HG03469 (cell line): ENCODE data around the gene GPX3.

Source experiments
- ATAC-seq: cut with Tn5 transposase; IDR thresholded peaks from one replicate; pipeline ENCODE4 v1.9.1; 2021; ENCODE audit warnings: mild to moderate bottlenecking, moderate library complexity, moderate number of reproducible peaks; ENCODE audit not compliant: unreplicated experiment

GPX3 gene

DNA sequence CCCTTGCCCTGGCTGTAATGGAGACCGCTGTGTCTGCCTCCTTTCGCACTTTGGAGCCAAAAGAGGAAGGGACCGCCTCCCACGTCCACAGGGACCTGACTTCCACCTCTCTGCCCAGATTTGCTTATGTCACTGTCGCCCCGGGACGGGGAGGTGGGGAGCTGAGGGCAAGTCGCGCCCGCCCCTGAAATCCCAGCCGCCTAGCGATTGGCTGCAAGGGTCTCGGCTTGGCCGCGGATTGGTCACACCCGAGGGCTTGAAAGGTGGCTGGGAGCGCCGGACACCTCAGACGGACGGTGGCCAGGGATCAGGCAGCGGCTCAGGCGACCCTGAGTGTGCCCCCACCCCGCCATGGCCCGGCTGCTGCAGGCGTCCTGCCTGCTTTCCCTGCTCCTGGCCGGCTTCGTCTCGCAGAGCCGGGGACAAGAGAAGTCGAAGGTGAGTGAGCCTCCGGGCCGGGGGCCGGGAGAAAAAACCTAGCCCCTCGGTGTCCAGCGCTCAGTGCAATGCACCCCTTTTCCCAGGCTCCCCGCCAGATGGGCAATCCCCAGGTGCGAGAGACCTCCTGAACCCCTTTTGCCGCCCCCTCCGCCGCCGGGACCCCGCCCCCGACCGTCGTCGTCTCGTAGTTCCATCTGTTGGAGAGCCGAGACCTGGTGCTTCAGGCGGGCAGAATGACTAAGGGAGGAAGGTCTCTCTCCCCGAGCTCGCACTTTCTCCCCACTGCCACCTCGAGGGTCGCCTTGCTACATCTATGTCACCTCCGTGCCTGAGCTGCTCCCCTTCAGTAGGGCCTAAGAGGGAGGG lies at the start of gene GPX3:
GPX3 (plus strand) TSS at position 288 of the 807 bp plus-strand sequence; CDS start at position 352, 64 bp downstream.
- peak; percentile 73 for ATAC-seq

GRCh38 chr5:150978590-150978989 lies 41.8 kb upstream of the GPX3 start:
- ATAC-seq = no peak

DNA sequence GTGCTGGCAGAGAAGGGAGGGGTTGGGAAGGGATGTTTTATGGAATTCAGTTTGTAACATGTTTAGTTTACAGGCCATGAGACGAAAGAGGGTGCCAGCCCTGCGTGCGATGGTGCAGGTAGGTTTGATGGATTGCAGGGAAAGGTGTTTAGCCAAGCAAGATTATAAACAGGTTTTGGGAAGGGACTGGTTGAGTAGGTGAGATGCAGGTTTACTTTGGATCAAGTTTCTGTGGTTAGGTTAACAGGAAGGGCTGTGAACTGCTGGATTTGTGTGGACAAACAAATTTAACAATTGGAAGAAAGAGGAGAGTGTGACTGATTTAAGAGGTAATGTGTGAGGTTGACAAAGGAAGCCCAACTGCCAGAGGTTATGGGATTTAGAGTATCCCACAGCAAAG lies 32.6 kb upstream of the GPX3 start:
- ATAC-seq = no peak

GRCh38 chr5:150989695-150990094 lies 30.7 kb upstream of the GPX3 start:
- no peak for ATAC-seq

DNA sequence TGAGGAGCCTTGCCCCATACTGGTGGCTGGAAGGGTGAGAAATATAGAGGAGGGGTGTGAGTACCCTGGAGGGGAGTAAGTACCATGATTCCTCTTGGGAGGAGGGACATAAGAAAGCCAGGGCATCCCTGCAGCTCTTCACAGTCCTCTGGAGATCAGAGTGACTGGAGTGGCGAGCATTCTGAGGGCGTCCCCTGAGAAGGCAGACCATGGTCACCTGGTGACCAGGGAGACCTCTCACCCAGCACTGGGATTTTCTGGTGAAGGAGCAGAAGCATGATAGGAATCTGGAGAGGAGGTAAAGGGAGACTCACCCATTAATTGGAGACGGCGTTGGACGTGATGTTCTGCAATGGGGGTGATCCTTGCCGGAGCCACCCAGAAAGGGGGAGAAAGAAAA lies 27.7 kb upstream of the GPX3 start:
- no peak for ATAC-seq

GRCh38 chr5:150993422-150993821 lies 27.0 kb upstream of the GPX3 start:
- ATAC-seq = no peak

DNA sequence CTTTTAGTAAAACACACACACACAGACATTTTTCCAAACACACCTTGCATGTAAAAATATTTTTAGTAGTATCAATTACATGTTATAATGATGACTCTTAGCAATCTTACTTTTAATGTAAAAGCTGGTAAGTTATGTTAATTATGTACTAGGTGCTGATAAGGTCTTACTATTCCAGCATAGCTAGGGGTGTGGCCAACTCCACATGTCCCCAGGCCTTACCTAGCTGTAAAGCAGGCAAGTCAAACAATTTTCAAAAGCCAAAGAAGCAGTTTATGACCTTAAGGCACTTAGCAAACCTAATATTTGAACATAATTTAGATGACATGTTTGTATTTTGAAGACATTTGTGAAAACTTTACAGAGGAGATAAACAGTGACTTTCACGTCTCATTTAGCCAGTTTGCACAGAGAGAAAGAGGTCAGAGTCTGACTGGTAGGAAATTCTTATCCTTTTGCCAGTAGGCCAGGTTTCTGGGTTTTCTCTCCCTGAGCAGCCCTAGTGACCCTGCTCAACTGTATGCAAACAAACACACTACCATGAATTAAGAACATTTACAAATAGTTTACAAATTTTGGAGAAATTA lies 26.5 kb upstream of the GPX3 start:
- no peak for ATAC-seq

DNA sequence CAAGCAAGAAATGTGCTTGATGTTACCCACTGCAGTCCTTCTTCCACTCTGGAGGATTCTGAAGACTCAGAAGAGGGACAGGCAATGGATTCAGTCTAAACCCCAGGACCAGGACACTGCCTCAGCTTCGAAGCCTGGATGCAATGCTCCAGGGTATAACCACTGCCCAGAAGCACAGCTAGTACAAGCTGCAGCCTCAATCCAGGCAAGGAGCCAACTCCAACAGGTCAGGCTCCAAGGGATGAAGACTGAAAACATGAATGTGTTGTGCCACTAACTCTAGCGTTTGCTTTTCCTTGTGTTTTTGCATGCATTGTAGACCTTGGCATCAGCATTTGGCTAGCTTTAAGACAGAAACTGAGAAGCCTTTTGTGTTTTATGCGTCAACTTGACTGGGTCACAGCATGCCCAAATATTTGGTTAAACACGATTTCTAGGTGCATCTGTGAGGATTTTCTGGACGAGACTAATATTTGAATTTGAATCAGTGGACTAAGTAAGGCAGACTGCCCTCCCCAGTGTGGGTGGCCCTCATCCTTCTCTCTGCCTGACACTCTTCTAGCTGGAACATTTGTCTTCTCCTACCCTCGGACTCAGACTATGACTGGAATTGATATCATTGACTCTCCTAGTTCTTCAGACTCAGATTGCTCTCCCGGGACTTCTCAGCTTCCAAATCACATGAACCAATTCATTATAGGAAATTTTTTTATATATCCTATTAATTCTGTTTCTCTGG lies 20.5 kb upstream of the GPX3 start:
- ATAC-seq = no peak

DNA sequence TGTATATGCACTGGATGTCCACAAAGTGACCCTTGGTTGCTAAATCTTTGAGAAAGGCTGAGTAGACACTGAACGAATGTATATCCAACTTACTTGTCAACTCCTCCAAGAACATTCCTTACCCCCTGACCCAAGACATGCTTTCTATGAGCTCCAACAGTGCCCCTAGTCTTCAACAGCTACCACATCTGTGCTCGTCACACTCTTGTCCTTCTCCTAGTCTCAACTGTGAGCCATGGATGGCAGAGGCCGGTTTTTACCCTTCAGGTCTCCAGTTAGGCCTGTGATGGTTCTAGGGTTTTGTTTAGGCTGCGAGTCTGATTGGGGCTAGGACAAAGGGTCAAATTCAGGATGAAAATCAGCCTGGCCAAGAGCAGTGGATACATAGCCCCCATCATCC lies 19.0 kb upstream of the GPX3 start:
- no peak for ATAC-seq

GRCh38 chr5:151002250-151002649 lies 18.1 kb upstream of the GPX3 start:
- no peak for ATAC-seq

DNA sequence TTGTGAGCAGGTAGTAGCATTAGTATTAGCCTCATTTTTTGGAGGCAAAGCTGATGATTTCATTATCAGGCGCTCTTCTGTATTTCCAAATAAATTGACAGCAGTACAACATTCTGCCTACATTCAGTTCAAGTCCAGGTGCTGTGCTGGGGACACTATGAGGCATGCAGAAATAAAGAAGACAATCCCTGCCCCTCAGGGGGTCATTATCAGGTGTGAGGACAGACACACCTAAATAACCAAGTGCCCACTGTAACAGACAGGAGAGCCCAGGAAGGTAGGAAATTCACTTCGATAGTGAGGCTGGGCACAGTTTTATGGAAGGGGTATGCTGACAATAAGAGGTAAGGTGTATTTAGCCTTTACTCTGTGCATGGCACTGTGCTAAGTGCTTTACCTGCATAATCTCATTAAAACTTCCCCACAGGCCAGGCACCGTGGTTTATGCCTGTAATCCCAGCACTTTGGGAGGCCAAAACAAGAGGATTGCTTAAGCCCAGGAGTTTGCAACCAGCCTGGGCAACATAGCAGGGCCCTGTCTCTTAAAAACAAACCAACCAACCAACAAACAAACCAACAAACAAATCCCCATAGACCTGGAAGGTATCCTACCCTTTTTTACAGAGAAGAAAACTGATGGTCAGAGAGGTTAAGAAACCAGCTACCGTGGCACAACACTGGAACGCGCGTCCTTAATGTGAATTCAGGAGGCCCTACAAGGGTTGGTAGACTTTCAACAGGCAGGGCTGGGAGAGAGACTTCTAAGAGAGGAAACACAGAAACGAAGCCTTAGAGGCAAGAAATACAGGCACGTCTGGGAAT lies 17.5 kb upstream of the GPX3 start:
- no peak for ATAC-seq

- ATAC-seq = no peak
These were observed 16.9 kb upstream of the GPX3 start for GRCh38 chr5:151003503-151003860.

DNA sequence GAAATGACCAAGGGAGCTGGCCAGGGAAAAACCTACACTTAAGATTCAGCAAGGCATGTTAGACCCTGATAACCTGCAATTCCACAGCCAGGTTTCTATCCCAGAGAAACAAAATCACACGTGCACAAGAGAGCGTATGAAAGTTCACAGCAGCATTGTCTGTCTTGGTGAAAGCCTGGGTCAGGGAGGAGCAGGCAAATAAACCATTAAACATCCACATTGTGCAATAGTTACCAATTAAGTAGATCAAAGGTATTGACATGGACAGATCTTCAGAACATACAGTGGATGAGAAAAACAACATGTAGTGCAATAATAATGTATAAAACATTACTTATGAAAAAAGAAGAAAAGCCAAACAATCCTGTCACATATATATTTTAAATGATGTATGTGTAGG lies 15.9 kb upstream of the GPX3 start:
- ATAC-seq = no peak

- no peak for ATAC-seq
These were observed 15.0 kb upstream of the GPX3 start for GRCh38 chr5:151005187-151005949.

- no peak for ATAC-seq
These were observed 14.3 kb upstream of the GPX3 start for GRCh38 chr5:151005950-151006576.

- ATAC-seq = no peak
These were observed 13.6 kb upstream of the GPX3 start for GRCh38 chr5:151006704-151007334.

DNA sequence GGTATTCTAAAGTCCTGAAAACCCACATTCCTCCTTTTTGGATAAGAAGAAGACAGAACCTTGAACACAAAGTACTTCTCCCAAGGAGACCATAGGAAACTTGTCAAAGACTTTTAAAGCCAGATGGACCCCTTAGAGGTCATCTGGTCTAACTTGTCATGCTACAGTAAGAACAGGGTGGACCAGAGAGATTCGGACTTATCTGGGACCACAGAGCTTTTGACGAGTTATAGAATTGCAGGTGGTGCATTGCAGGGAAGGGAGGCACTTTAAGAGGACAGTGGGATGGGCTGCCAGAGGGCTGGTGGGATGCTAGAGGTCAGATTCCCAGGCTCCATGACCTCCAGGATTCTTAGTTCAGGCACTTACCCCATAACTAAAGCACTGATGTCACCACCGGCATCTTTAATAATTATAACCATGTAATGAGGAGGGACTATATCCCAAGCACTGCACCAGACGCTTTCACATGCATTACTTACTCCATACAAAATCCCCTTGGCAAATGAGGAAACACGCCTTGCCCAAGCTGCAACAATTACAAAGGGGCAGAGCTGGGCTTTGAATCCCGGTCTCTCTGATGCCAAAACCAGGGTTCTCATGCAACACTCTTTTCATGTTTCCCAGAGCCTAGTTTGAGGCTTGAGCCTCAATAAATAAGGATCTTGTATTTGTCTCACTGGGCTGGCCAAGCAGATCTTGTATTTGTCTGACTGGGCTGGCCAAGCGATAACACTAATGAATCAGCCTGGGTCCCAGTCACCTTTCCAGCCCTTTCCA lies 12.8 kb upstream of the GPX3 start:
- no peak for ATAC-seq

DNA sequence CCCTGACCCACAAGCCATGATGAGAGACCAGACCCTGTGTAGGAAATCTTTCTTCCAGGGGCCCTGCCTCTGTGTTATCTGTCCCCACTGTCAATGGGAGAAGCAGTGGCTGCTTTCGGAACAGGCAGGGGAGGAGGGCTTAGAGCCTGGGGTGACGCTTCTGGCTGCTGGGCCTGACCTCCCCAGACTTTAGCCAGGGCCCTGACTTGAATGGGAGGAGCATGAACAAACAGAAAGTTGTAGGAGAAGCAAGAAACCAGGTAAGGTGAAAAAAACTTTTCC lies 12.2 kb upstream of the GPX3 start:
- no peak for ATAC-seq

DNA sequence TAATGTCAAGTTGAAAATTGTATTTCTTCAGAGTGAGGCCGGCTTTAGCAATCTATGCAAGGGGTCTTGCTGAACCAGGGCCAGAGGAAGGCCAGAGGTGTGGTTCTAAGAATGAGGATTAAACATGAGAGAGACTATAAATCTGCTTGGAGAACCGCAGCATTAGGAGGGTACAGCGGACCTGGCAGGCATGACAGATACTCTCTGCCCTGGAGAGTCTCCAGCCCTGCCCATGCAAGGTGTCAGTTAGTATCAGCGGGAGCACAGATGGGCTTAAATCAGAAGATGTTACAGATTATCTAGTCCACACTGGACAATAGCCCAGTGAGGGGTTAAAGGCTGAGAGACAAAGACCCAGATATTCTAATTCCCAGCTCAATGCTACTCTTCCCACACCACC lies 11.5 kb upstream of the GPX3 start:
- no peak for ATAC-seq
